Epidermal melanocyte (primary cell): ENCODE measurements around the gene PLEK2.
"Not testable (repeated sequence)": the region's sequence is repeated elsewhere in the genome, so short reads cannot be mapped to it uniquely, and the experiment has no call there.

Experiments
- DNase-seq: peaks from one replicate; pipeline ENCODE4 v3.0.0; 2011; ENCODE audit warnings: low spot score; ENCODE audit not compliant: insufficient read length

The PLEK2 gene

DNA sequence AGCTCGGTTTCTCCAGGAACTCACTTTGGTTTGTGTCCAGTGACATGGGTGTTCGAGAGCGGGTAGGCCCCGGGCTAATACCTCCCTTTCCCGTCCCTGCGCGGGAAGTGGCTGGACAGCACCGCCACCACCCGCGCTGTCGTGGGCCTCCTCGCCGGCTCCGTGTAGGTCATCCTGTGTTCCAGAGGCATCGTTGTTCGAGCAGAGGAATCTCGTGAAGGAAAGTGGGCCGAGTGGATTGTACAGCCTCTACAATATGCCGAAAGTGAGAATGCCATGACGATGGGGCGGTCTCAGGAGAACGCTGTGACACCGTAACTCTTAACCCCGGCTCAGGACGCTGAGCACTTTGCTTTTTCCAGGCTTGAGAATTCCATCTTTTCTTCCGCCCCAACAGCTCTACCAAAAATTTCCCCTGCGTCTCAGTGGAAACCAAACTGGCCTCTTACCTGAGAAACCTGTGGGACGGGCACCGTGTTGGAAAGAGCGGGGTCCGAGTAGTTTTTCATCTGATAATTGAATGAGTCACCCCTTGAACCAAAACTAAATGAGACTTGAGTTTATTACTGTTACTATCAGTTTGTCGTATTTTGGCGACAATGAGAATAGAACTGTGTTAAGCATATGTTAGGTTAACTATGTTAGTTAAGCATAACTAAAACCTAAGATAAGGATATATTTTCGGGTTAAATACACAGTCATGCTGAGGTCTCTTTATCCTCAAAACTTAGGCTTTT, 51.3 kb downstream of the PLEK2 start:
- DNase-seq, result no peak

DNA sequence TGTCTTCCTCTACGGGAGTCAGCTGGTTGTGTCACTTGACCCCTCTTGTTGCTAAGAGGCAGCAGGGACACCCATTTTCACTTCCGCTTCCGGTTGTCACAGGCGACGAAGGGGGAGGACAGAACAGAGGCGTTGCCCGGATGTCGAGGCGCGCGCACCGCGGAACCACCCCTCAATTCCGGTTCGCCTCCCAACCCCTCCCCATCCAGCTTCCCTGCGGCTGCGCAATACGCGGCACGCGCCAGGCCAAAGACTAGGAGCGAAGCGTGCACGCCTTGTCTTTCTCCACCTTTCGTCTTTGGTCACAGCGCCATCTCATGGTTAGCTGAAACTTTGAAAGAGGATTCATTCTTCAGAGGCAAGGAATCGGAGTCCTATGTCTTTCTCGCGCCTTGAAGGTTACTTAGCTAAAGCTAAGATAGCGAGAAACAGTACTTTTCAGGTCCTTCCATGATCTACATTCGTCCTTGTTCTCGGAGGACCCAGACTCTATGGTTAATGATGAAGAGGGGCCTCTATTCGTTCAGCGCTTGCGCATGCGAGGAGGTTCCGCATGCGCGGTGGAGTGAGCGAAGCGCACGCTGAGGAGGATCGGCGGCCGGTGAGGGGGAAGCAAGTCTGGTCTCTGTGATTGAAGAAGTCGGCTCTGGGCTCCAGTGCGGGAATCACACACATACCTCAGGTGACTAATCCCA, 52.0 kb downstream of the PLEK2 start, which contains the start of the genes ATP6V1D and EIF2S1:
Gene ATP6V1D (minus strand): TSS at position 30 of the 695 bp plus-strand sequence. CDS start 106 bp downstream, outside the sequence.
Gene EIF2S1 (plus strand): TSS at position 554 of the 695 bp plus-strand sequence. CDS start 4,440 bp downstream, outside the sequence.
- DNase-seq, result peak; percentile 92

DNA sequence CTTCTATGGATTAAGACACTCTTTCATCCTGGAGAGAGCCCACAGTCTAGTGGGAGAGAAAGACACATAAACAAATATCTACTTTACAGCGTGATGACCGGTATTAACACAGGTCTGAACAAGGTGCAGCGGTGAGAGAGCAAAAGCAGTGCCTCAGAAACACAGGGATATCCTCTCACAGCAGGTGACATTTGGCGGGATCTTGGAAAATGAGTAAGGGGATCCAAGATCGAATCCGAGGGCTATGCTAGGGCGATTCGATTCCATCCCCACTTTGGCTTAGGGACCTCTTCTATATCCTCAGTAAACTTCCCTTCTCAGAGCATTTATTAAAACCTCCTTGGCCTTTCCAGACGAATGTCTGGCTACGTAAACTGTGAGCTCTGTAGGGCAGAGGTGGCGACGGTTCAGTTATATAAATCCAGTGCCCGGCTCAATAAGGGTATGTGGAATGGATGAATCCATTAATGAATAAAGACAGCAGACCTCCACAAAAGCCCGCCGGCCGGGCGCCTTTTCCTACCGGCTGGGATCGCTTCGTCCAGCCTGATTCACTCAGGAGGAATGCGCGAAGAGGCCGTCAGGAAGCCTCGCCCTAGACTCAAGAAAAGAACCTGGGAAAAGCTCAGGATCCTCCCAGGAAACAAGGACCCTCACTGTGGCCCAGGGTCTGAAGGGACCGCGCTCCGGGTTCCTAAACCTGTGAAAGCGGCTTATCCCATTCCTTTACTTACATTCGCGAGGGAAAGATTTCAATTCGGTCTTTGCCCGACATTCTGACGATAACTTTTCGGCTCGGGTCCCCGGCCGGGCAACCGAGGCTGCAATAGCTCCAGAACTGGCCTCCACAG, 52.8 kb downstream of the PLEK2 start:
- DNase-seq, result no peak

- DNase-seq, result no peak
Observed at GRCh38 chr14:67357969-67358354, 54.0 kb downstream of the PLEK2 start.

GRCh38 chr14:67357186-67357968, 54.6 kb downstream of the PLEK2 start:
- DNase-seq, result no peak

- DNase-seq, result no peak
Observed at GRCh38 chr14:67352055-67352454, 59.9 kb downstream of the PLEK2 start.

DNA sequence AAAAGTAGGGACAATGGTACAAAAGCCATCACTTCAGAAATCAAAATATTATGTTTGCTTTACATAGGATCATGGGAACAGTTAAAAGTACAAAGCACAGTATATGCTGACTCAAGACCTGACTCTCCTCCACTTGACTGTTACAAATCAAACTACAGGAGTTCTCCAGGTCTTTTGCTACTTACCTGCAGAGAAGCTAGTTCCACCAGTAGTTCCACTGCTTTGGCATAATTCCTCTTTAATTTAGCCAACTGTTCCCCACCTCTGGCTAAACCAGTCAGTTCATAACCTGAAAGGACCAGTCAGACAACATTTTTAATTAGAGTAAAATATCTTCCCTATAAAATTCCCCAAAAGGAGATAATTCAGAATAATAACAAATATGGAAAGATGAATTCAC, 66.4 kb downstream of the PLEK2 start:
- no peak for DNase-seq

- DNase-seq, result no peak
Observed at GRCh38 chr14:67343601-67344230, 68.2 kb downstream of the PLEK2 start.

GRCh38 chr14:67341231-67341630, 70.7 kb downstream of the PLEK2 start:
- DNase-seq, result not testable (repeated sequence)
